ENCODE data around the gene BABAM2. TPM values are rescaled to one million over a fixed set of nuclear protein-coding genes. Genes with fewer than 3 reads are reported as not detected.

The BABAM2 gene
- total RNA-seq, 1 donor, result 38.4 TPM

GRCh38 chr2:28381225-28382180 lies 491.0 kb downstream of the BABAM2 start:
- H3K27me3 ChIP-seq (ENCODE audit: insufficient read depth, low read length), result no peaks in the 10 kb centered on the region
- no peak overlapping the region for H3K4me3 ChIP-seq (ENCODE audit: low read length)
- no peaks in the 10 kb centered on the region for H3K9me3 ChIP-seq (ENCODE audit: low read depth, low read length)
- H3K4me1 ChIP-seq (ENCODE audit: insufficient read depth, low read length), result peaks cover 41% of the 10 kb centered on the region

- no peaks in the 10 kb centered on the region for H3K9me3 ChIP-seq (ENCODE audit: low read depth, low read length)
Measured at GRCh38 chr2:28382755-28383154, 492.2 kb downstream of the BABAM2 start.

GRCh38 chr2:28387082-28387960 lies 496.8 kb downstream of the BABAM2 start:
- Histone ChIP-seq H3K27me3 (ENCODE audit: insufficient read depth, low read length) (no peaks in the 10 kb centered on the region), H3K4me3 (ENCODE audit: low read length) (no peak overlapping the region)

More at GRCh38 chr2:28382755-28383154, 492.2 kb downstream of the BABAM2 start:
- H3K27me3 ChIP-seq (ENCODE audit: insufficient read depth, low read length), result no peaks in the 10 kb centered on the region
- peaks cover 37% of the 10 kb centered on the region for H3K4me1 ChIP-seq (ENCODE audit: insufficient read depth, low read length)
- no peak overlapping the region for H3K4me3 ChIP-seq (ENCODE audit: low read length)

More at GRCh38 chr2:28387082-28387960, 496.8 kb downstream of the BABAM2 start:
- Histone ChIP-seq H3K9me3 (ENCODE audit: low read depth, low read length) (no peaks in the 10 kb centered on the region), H3K4me1 (ENCODE audit: insufficient read depth, low read length) (peaks cover 18% of the 10 kb centered on the region)

Other genes starting within 250 kb of the BABAM2 start
- gene SUPT7L, start 227.1 kb upstream of the BABAM2 start, total RNA-seq, result 75.5 TPM
- 23.3 TPM for gene SLC4A1AP, start 226.8 kb upstream of the BABAM2 start, total RNA-seq
- gene MRPL33, start 119.0 kb upstream of the BABAM2 start, total RNA-seq, result 75.2 TPM
- gene RBKS, start 342 bp upstream of the BABAM2 start, total RNA-seq, result 12.1 TPM

All from mononuclear cell (primary cell).